Endothelial cell of umbilical vein (primary cell): ENCODE data around the gene INSM2. TPM values are rescaled to one million over a fixed set of nuclear protein-coding genes. Genes with fewer than 3 reads are reported as not detected.
A peak's percentile ranks its signal among the peaks of the same experiment; 100 is the strongest.

Experiments used
- BruUV-seq: library from RNA; stranded (reverse); fragments of 400-500 nt; replicated peaks from 2 replicates; lab custom pipeline; 2021; lab: Mats Ljungman, UMichigan
- CTCF ChIA-PET: fragments of 300-600, 350-600 bp; sonication (Branson Sonifier 250); formaldehyde crosslinking; loops from one replicate; lab custom pipeline; 2021; ENCODE audit warnings: antibody characterized with exemption, inconsistent platforms; lab: Charles Lee
- POLR2A ChIA-PET: fragments of 300-600, 350-600 bp; sonication (Branson Sonifier 250); formaldehyde crosslinking; loops from one replicate; lab custom pipeline; 2021; ENCODE audit warnings: antibody characterized with exemption, inconsistent platforms; lab: Charles Lee
- DNase-seq: peaks from one replicate; pipeline ENCODE4 v3.0.0-alpha.2; 2011; ENCODE audit warnings: low read depth, low spot score
- FAIRE-seq: peaks from 2 replicates; lab custom pipeline; 2011; peaks lifted over from hg19 to GRCh38; lab: Jason Lieb, UNC
- H2AFZ ChIP-seq: 2 replicates; pipeline ENCODE4 v1.6.0; 2012; ENCODE audit warnings: low read depth, low read length, control low read depth, inconsistent platforms
- H3K27ac ChIP-seq: 2 replicates; pipeline ENCODE4 v1.5.1; 2011; ENCODE audit warnings: low read depth, mild to moderate bottlenecking, control low read depth, low read length, moderate library complexity; ENCODE audit not compliant: insufficient read depth
- H3K27me3 ChIP-seq, 2 experiments: 2 replicates each; pipeline versions ENCODE4 v1.6.0 to v1.6.1; 2011; ENCODE audit warnings: low read length in 2 of 2, mixed read lengths in 1 of 2; ENCODE audit not compliant: control insufficient read depth in 2 of 2, insufficient read depth in 2 of 2
- H3K36me3 ChIP-seq, 2 experiments: 2 replicates in 1 of 2; 3 replicates in 1 of 2; pipeline ENCODE4 v1.5.1; 2011; ENCODE audit warnings: low read length in 2 of 2, mild to moderate bottlenecking in 1 of 2, moderate library complexity in 1 of 2; ENCODE audit not compliant: control insufficient read depth in 2 of 2, insufficient read depth in 2 of 2; ENCODE audit errors: extremely low read depth in 1 of 2
- H3K4me1 ChIP-seq: 3 replicates; pipeline ENCODE4 v1.5.1; 2011; ENCODE audit warnings: mild to moderate bottlenecking, low read length; ENCODE audit not compliant: control insufficient read depth, insufficient read depth; ENCODE audit errors: extremely low read depth
- H3K4me2 ChIP-seq: 2 replicates; pipeline ENCODE4 v1.6.1; 2011; ENCODE audit warnings: low read length, control low read depth, mixed read lengths; ENCODE audit not compliant: insufficient read depth
- H3K4me3 ChIP-seq, 3 experiments: fragments of 200-600 bp in 1 of 3; sonication (generic), shearing (Covaris generic) in 1 of 3; replicated peaks in 1 of 3; 2 replicates each; pipeline ENCODE4 v1.5.1; 2011 to 2016; ENCODE audit warnings: control low read depth in 3 of 3, low read length in 3 of 3, mild to moderate bottlenecking in 2 of 3, inconsistent platforms in 1 of 3, low read depth in 1 of 3, moderate library complexity in 1 of 3; ENCODE audit not compliant: insufficient read depth in 1 of 3
- H3K79me2 ChIP-seq: 2 replicates; pipeline ENCODE4 v1.6.0; 2012; ENCODE audit warnings: low read length, inconsistent platforms; ENCODE audit not compliant: control insufficient read depth, insufficient read depth
- H3K9ac ChIP-seq: replicated peaks from 2 replicates; pipeline ENCODE3; 2011; ENCODE audit warnings: low read length, control low read depth; ENCODE audit not compliant: insufficient read depth; ENCODE audit errors: extremely low read depth
- H3K9me1 ChIP-seq: replicated peaks from 3 replicates; pipeline ENCODE4 v1.6.0; 2011; ENCODE audit warnings: mild to moderate bottlenecking, low read length; ENCODE audit not compliant: control insufficient read depth, insufficient read depth; ENCODE audit errors: extremely low read depth
- H3K9me3 ChIP-seq: replicated peaks from 2 replicates; pipeline ENCODE4 v1.5.1; 2012; ENCODE audit warnings: low read length, inconsistent platforms; ENCODE audit not compliant: control insufficient read depth, insufficient read depth
- H4K20me1 ChIP-seq: replicated peaks from 2 replicates; pipeline ENCODE3; 2011; ENCODE audit warnings: mild to moderate bottlenecking, low read length; ENCODE audit not compliant: control insufficient read depth, insufficient read depth; ENCODE audit errors: extremely low read depth
- CTCF ChIP-seq, 2 donors: IDR thresholded peaks; 1 replicate in 1 of 2; 2 replicates in 1 of 2; pipeline ENCODE4 v1.5.1; 2011; ENCODE audit warnings: low read length in 2 of 2, mild to moderate bottlenecking in 2 of 2, moderate library complexity in 2 of 2, control low read depth in 1 of 2, inconsistent platforms in 1 of 2, low read depth in 1 of 2; ENCODE audit not compliant: insufficient read depth in 1 of 2; ENCODE audit errors: extremely low read depth in 1 of 2
- EZH2 ChIP-seq: IDR thresholded peaks from 2 replicates; pipeline ENCODE4 v1.6.1; 2012; ENCODE audit warnings: borderline replicate concordance, low read depth, mild to moderate bottlenecking, moderate library complexity, low read length, inconsistent platforms; ENCODE audit not compliant: severe bottlenecking
- FOS ChIP-seq: IDR thresholded peaks from 2 replicates; pipeline ENCODE4 v1.6.1; 2011; ENCODE audit warnings: mild to moderate bottlenecking, low read length, moderate library complexity, borderline replicate concordance; ENCODE audit not compliant: insufficient read depth
- GATA2 ChIP-seq: IDR thresholded peaks from 2 replicates; pipeline ENCODE4 v1.7.0; 2011; ENCODE audit warnings: low read depth, mild to moderate bottlenecking, moderate library complexity, mixed read lengths, low read length; ENCODE audit not compliant: insufficient read length, insufficient read depth
- JUN ChIP-seq: IDR thresholded peaks from 2 replicates; pipeline ENCODE4 v1.6.1; 2011; ENCODE audit warnings: borderline replicate concordance, low read depth; ENCODE audit not compliant: insufficient read length, insufficient read depth
- MAX ChIP-seq: IDR thresholded peaks from 2 replicates; pipeline ENCODE4 v1.6.1; 2011; ENCODE audit not compliant: insufficient read depth, insufficient read length
- MYC ChIP-seq: IDR thresholded peaks from one replicate; pipeline ENCODE4 v1.6.1; 2011; ENCODE audit warnings: mild to moderate bottlenecking, low read depth, low read length
- POLR2A ChIP-seq: IDR thresholded peaks from 2 replicates; pipeline ENCODE4 v1.6.1; 2012; ENCODE audit warnings: low read depth, mild to moderate bottlenecking, control low read depth, low read length
- POLR2AphosphoS5 ChIP-seq: IDR thresholded peaks from 2 replicates; pipeline ENCODE4 v1.6.1; 2012; ENCODE audit warnings: low read depth, mild to moderate bottlenecking, control low read depth, low read length, moderate library complexity; ENCODE audit not compliant: insufficient read depth
- dilution Hi-C: fragments of 300-500 bp; cut with MboI; formaldehyde crosslinking; loops from one replicate; pipeline ENCODE4 v1.15.0; 2019; ENCODE audit warnings: low sequenced_read_pairs; ENCODE audit not compliant: extremely low pct_ligation_motif_present
- intact Hi-C: fragments of 100-400 bp; cut with micrococcal nuclease; formaldehyde crosslinking; loops from one replicate; pipeline ENCODE4 v1.10.0; 2022
- polyA plus RNA-seq, 4 experiments: library from polyadenylated mRNA; depleted of rRNA in 3 of 4; stranded (reverse) in 3 of 4; unstranded in 1 of 4; fragments of >200 nt; gene quantifications; 2 replicates each; pipeline versions ENCODE4 v1.2.1 to v1.2.3, GENCODE V29; 2011 to 2012; ENCODE audit warnings: missing spikeins in 1 of 4
- total RNA-seq: library from RNA; stranded (reverse); gene quantifications from 2 replicates; pipeline ENCODE4 v1.2.3, GENCODE V29; 2021

Gene INSM2
- total and polyA plus RNA-seq, 2 donors (not counting 3 experiments of a cell fraction or from before 2014, with no cell fraction given), result not detected

GRCh38 chr14:35535483-35536112 is 1.6 kb downstream of the INSM2 start:
- no peaks in the 10 kb centered on the region for H3K79me2 ChIP-seq
- ChIA-PET POLR2A (no interaction called here), CTCF (interaction anchor here (1.2 to 5.1 kb wide), 3 partner anchors 29 to 152 kb away, joined by 3 to 28 read pairs (median 4); no protein-coding TSS in a partner anchor)
- TF ChIP-seq POLR2AphosphoS5, result no peak
- TF ChIP-seq EZH2, result peak; percentile 4
- TF ChIP-seq FOS, result no peak
- TF ChIP-seq POLR2A, result no peak
- no peak for TF ChIP-seq GATA2
- TF ChIP-seq MYC, result no peak
- H3K9me3 ChIP-seq, result no peaks in the 10 kb centered on the region
- peaks cover 17% of the 10 kb centered on the region for H3K4me1 ChIP-seq
- no peak overlapping the region for H3K4me2 ChIP-seq
- H4K20me1 ChIP-seq, result no peaks in the 10 kb centered on the region
- dilution Hi-C loops, result no loop called here
- no peak overlapping the region for H2AFZ ChIP-seq
- no peaks in the 10 kb centered on the region for H3K36me3 ChIP-seq
- no peaks in the 10 kb centered on the region for H3K9me1 ChIP-seq
- no peak overlapping the region for H3K4me3 ChIP-seq
- FAIRE-seq, result no peak
- no TSS peak for BruUV-seq
- DNase-seq, result no peak
- no peak overlapping the region for H3K27ac ChIP-seq
- peaks cover 30 to 46% of the 10 kb centered on the region in 2 experiments for H3K27me3 ChIP-seq
- H3K9ac ChIP-seq, result no peak overlapping the region
- intact Hi-C loops, result no loop called here

- Histone ChIP-seq H3K9me1 (no peaks in the 10 kb centered on the region), H3K9ac (no peak overlapping the region), H4K20me1 (no peaks in the 10 kb centered on the region), H3K4me2 (no peak overlapping the region), H2AFZ (no peak overlapping the region), H3K9me3 (no peaks in the 10 kb centered on the region), H3K27me3 (peaks cover 12 to 14% of the 10 kb centered on the region in 2 experiments), H3K27ac (no peak overlapping the region), H3K36me3 (no peaks in the 10 kb centered on the region), H3K4me3 (no peak overlapping the region), H3K79me2 (no peaks in the 10 kb centered on the region), H3K4me1 (peaks cover 3% of the 10 kb centered on the region)
- CTCF ChIA-PET, result no interaction called here
- intact Hi-C loops (no loop called here), dilution Hi-C loops (no loop called here)
- POLR2A ChIA-PET, result no interaction called here
- no peak for FAIRE-seq
- TF ChIP-seq GATA2, result no peak
- TF ChIP-seq POLR2A, result no peak
- TF ChIP-seq JUN, result no peak
- TF ChIP-seq MAX, result no peak
- TF ChIP-seq EZH2, result no peak
- no peak for TF ChIP-seq CTCF (IDR thresholded peaks at IDR 0.05; ENCODE audit: extremely low read depth in 1 of 2, insufficient read depth in 1 of 2, low read depth in 1 of 2, low read length in 2 of 2)
- TF ChIP-seq FOS, result no peak
- no peak for TF ChIP-seq MYC
- no peak for TF ChIP-seq POLR2AphosphoS5
- no peak for DNase-seq
- BruUV-seq, result no TSS peak
Measured at GRCh38 chr14:35539969-35540368, 6.0 kb downstream of the INSM2 start.
